Urinary bladder (tissue), 4 donors: ENCODE data around the gene NANOS1. TPM values are rescaled to one million over a fixed set of nuclear protein-coding genes. Genes with fewer than 3 reads are reported as not detected.

Source experiments
- DNase-seq: peaks from one replicate; pipeline ENCODE4 v3.0.0-alpha.2; 2015; ENCODE audit errors: extremely low spot score
- H3K27ac ChIP-seq: one replicate; pipeline ENCODE4 v1.5.1; 2013; ENCODE audit warnings: low read depth, mild to moderate bottlenecking, moderate library complexity
- H3K36me3 ChIP-seq: one replicate; pipeline ENCODE4 v1.6.1; 2013; ENCODE audit warnings: mild to moderate bottlenecking, moderate library complexity; ENCODE audit not compliant: insufficient read depth
- H3K4me1 ChIP-seq: one replicate; pipeline ENCODE4 v1.6.1; 2013; ENCODE audit warnings: mild to moderate bottlenecking, moderate library complexity; ENCODE audit not compliant: insufficient read depth
- H3K4me3 ChIP-seq: one replicate; pipeline ENCODE4 v1.5.1; 2013; ENCODE audit warnings: low read depth, low read length
- WGBS: extraction: QIAGEN DNeasy Blood & Tissue Kit; methylation state at CpG from one replicate; pipeline ENCODE4 v1.1.7; 2013; 5-methylcytosine and 5-hydroxymethylcytosine counted together
- polyA plus RNA-seq: library from polyadenylated mRNA; stranded (reverse); fragments of 200-250 nt; gene quantifications from one replicate; pipeline ENCODE4 v1.2.3, GENCODE V29; 2013
- total RNA-seq: library from RNA; depleted of rRNA; stranded (reverse); fragments of >200 nt; gene quantifications from one replicate; pipeline ENCODE4 v1.2.3, GENCODE V29; 2014
- donor health status: healthy with polysubstance abuse.
- donor health status: healthy.

Gene NANOS1
- total and polyA plus RNA-seq, 2 donors, result 2.2 to 5.1 TPM

GRCh38 chr10:118997379-118997778, 32.1 kb upstream of the NANOS1 start:
- Histone ChIP-seq H3K27ac (no peak overlapping the region), H3K4me1 (no peaks in the 10 kb centered on the region), H3K4me3 (no peak overlapping the region), H3K36me3 (no peaks in the 10 kb centered on the region)
- WGBS, result 87% methylated on average over 2 of the region's 2 CpGs
- DNase-seq, result no peak

GRCh38 chr10:118998183-118998582, 31.3 kb upstream of the NANOS1 start:
- no peak for DNase-seq
- no peaks in the 10 kb centered on the region for H3K4me1 ChIP-seq
- H3K36me3 ChIP-seq, result no peaks in the 10 kb centered on the region
- no peak overlapping the region for H3K4me3 ChIP-seq
- no peak overlapping the region for H3K27ac ChIP-seq
- 91% methylated on average over 5 of the region's 5 CpGs for WGBS

GRCh38 chr10:119001717-119002500, 27.6 kb upstream of the NANOS1 start:
- no peaks in the 10 kb centered on the region for H3K4me1 ChIP-seq
- H3K4me3 ChIP-seq, result no peak overlapping the region
- H3K27ac ChIP-seq, result no peak overlapping the region
- WGBS, result 91% methylated on average over 10 of the region's 10 CpGs
- no peaks in the 10 kb centered on the region for H3K36me3 ChIP-seq
- no peak for DNase-seq

GRCh38 chr10:119003572-119004289, 25.8 kb upstream of the NANOS1 start:
- H3K27ac ChIP-seq, result no peak overlapping the region
- H3K4me1 ChIP-seq, result no peaks in the 10 kb centered on the region
- DNase-seq, result no peak
- no peaks in the 10 kb centered on the region for H3K36me3 ChIP-seq
- WGBS, result 72% methylated on average over 7 of the region's 7 CpGs
- H3K4me3 ChIP-seq, result no peak overlapping the region

DNA sequence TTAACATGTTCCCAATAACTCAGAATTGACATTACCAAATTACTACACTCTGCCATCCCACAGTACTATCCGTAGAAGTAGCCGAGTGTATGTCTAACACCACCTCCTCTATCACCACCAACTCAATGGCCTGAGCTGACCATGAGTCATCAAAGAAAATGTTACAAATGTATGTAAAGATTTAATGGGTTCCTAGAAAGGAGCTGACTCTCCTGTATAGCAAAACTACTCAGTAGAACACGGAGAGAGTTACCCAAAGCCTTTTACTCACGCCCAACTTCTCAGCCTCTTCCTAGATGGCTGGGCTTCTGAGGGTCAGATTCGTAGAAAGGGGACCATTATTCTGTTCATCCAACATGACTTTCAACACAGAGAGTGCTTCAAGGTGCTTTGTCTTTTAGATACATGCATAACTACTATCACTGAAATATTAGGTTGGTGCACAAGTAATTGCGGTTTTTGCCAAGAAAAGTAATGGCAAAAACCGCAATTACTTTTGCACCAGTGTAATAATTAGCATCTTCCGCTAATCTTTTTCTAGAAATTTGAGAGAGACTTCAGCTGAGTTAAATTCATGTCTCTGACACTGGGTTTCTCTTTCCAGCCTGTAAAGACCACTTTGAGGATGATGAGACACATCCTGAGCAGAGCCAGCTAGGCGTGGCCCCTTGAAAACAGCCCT, 24.0 kb upstream of the NANOS1 start:
- WGBS, result 84% methylated on average over 9 of the region's 9 CpGs
- DNase-seq, result no peak
- Histone ChIP-seq H3K27ac (no peak overlapping the region), H3K4me1 (no peaks in the 10 kb centered on the region), H3K4me3 (no peak overlapping the region), H3K36me3 (no peaks in the 10 kb centered on the region)

DNA sequence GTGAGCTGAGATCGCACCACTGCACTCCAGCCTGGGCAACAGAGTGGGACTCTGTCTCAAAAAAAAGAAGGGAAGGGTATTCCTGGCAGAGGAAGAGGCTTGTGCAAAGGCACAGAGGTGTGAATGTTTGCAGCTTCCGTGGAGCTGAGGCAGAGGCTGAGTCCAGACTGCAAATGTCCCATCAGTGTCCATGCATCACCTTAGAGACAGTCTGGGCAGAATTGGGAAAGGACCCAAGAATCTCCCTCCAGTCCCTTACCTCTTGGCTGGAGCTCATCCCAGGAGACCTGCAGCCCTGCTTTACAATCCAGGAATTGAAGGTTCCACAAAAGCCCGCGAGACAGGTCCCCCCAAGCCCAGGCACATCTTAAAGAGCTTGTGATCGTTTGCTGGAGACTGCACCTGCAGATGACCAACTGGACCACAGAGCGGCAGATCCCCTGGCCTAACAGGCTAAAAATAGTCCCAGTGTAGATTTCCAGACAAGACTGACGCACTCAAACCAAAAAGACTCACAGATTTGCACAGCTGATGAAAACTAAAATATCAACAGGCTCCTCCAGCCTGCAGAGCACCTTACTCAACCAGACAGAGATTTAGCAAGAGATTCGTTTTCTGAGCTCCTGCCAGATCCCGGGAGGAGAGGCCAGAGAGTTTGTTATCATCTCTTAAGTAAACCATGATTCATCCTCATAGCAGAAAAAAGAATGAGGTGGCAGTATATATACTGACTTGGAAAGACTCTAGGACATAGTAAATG, 22.9 kb upstream of the NANOS1 start:
- 24% methylated on average over 9 of the region's 9 CpGs for WGBS
- no peaks in the 10 kb centered on the region for H3K4me1 ChIP-seq
- H3K27ac ChIP-seq, result peak overlapping the region; percentile 35
- no peaks in the 10 kb centered on the region for H3K36me3 ChIP-seq
- DNase-seq, result peak; percentile 52
- no peak overlapping the region for H3K4me3 ChIP-seq

GRCh38 chr10:119007211-119007574, 22.3 kb upstream of the NANOS1 start:
- no peaks in the 10 kb centered on the region for H3K4me1 ChIP-seq
- H3K4me3 ChIP-seq, result no peak overlapping the region
- H3K36me3 ChIP-seq, result no peaks in the 10 kb centered on the region
- WGBS, result 17% methylated on average over 4 of the region's 4 CpGs
- DNase-seq, result no peak
- no peak overlapping the region for H3K27ac ChIP-seq

- WGBS, result 47% methylated on average over 2 of the region's 2 CpGs
- no peak for DNase-seq
- no peak overlapping the region for H3K4me3 ChIP-seq
- no peaks in the 10 kb centered on the region for H3K4me1 ChIP-seq
- no peaks in the 10 kb centered on the region for H3K36me3 ChIP-seq
- no peak overlapping the region for H3K27ac ChIP-seq
Measured at GRCh38 chr10:119020627-119020946, 8.9 kb upstream of the NANOS1 start.

GRCh38 chr10:119022846-119023552, 6.5 kb upstream of the NANOS1 start:
- Histone ChIP-seq H3K27ac (no peak overlapping the region), H3K4me1 (no peaks in the 10 kb centered on the region), H3K36me3 (no peaks in the 10 kb centered on the region), H3K4me3 (no peak overlapping the region)
- DNase-seq, result no peak
- WGBS, result 62% methylated on average over 8 of the region's 8 CpGs

DNA sequence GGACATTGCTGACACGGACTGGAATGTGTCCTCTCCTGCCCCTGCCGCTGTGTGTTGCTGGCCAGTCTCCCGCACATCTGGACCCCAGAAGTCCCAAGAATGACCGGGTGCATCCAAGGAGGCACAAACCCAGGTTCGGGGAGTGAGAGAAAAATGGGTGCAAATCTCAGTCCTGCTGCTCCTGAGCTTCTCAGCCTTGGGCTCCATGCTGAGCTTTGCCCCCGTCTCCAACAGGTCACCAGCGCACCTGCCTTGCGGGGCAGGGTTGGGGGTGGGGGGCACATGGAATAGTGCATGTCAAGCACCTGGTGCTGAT, 6.0 kb upstream of the NANOS1 start:
- H3K4me3 ChIP-seq, result no peak overlapping the region
- H3K36me3 ChIP-seq, result no peaks in the 10 kb centered on the region
- H3K4me1 ChIP-seq, result no peaks in the 10 kb centered on the region
- no peak overlapping the region for H3K27ac ChIP-seq
- WGBS, result 71% methylated on average over 8 of the region's 8 CpGs
- no peak for DNase-seq

- Histone ChIP-seq H3K4me1 (no peaks in the 10 kb centered on the region), H3K4me3 (no peak overlapping the region), H3K27ac (no peak overlapping the region), H3K36me3 (no peaks in the 10 kb centered on the region)
- DNase-seq, result no peak
- WGBS, result 68% methylated on average over 6 of the region's 6 CpGs
Measured at GRCh38 chr10:119024882-119025281, 4.6 kb upstream of the NANOS1 start.

DNA sequence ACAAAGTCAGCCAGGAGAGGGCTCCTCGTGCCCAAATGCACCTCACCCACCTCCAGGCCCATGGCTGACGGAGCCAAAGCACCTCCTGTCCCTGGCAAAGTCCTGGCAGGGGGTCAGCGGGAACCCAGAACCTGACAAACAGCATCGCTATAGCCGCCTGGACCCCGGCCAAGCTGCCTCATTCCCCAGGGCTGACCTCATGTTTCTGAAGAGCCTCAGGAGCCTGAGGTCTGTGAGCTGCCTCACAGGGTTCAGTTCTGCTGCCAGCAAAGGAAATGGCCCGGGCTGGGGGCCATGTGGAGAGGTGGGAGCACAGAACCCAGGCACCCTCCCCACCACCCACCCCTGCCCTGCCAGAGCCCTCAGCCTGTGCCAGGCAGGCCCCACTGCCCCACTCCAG, 4.2 kb upstream of the NANOS1 start:
- Histone ChIP-seq H3K4me3 (no peak overlapping the region), H3K4me1 (no peaks in the 10 kb centered on the region), H3K36me3 (no peaks in the 10 kb centered on the region), H3K27ac (no peak overlapping the region)
- DNase-seq, result no peak
- WGBS, result 35% methylated on average over 7 of the region's 7 CpGs

GRCh38 chr10:119025776-119026175, 3.7 kb upstream of the NANOS1 start:
- H3K4me3 ChIP-seq, result no peak overlapping the region
- no peak for DNase-seq
- no peak overlapping the region for H3K27ac ChIP-seq
- 56% methylated on average over 7 of the region's 7 CpGs for WGBS
- no peaks in the 10 kb centered on the region for H3K36me3 ChIP-seq
- no peaks in the 10 kb centered on the region for H3K4me1 ChIP-seq
